Measurements from ENCODE around the gene ADGRB2.

The ADGRB2 gene

GRCh38 chr1:31762726-31763670, 1.1 kb downstream of the ADGRB2 start:
- TF ChIP-seq CTCF (IDR thresholded peaks at IDR 0.05) = peak; percentile 74

- no peak for TF ChIP-seq CTCF (IDR thresholded peaks at IDR 0.05)
Measured at GRCh38 chr1:31762323-31762722, 1.8 kb downstream of the ADGRB2 start.

- no peak for TF ChIP-seq CTCF (IDR thresholded peaks at IDR 0.05)
Measured at GRCh38 chr1:31761883-31762282, 2.3 kb downstream of the ADGRB2 start.

- TF ChIP-seq CTCF (IDR thresholded peaks at IDR 0.05) = no peak
Measured at GRCh38 chr1:31760471-31761470, 3.4 kb downstream of the ADGRB2 start.

- TF ChIP-seq CTCF (IDR thresholded peaks at IDR 0.05) = no peak
Measured at GRCh38 chr1:31759298-31760023, 4.7 kb downstream of the ADGRB2 start.

- no peak for TF ChIP-seq CTCF (IDR thresholded peaks at IDR 0.05)
Measured at GRCh38 chr1:31758823-31759222, 5.3 kb downstream of the ADGRB2 start.

GRCh38 chr1:31757989-31758388, 6.2 kb downstream of the ADGRB2 start:
- no peak for TF ChIP-seq CTCF (IDR thresholded peaks at IDR 0.05)
